ENCODE data around the gene FNDC3B.

Gene FNDC3B

GRCh38 chr3:172370419-172370818 lies 331.0 kb downstream of the FNDC3B start:
- Histone ChIP-seq H3K9me3 (ENCODE audit: control insufficient read depth in 2 of 2, low read length in 2 of 2) (no peaks in the 10 kb centered on the region), H3K4me1 (ENCODE audit: control insufficient read depth in 2 of 2, insufficient read depth in 2 of 2, low read length in 2 of 2) (no peaks in the 10 kb centered on the region), H3K36me3 (ENCODE audit: control insufficient read depth in 2 of 2, insufficient read depth in 2 of 2, low read length in 2 of 2) (peaks cover 29 to 32% of the 10 kb centered on the region in 2 donors), H3K27me3 (ENCODE audit: control insufficient read depth in 2 of 2, insufficient read depth in 2 of 2, low read length in 2 of 2) (no peaks in the 10 kb centered on the region), H3K4me3 (ENCODE audit: low read length in 2 of 2) (no peak overlapping the region), H3K9ac (ENCODE audit: low read depth in 1 of 2, low read length in 2 of 2) (no peak overlapping the region), H3K27ac (ENCODE audit: low read depth in 2 of 2, low read length in 2 of 2) (no peak overlapping the region)

DNA sequence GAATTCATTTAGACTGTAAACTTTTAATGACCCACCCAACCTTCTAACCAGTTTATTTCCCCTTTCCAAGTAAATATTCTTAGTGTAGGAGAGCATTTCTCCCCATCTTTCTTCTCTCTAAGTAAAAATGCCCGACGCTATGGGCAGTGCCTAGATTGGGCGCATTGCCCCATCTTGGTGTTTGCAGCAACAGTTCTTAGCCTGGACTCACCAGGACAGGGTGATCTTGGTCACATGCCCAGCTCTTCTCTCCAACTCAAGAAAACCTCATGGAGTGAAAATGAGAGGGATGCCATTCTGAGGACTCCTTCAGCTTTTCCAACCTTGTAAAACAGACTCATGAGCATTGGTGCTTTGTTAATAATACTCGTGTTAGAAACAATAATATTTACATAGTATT lies 332.2 kb downstream of the FNDC3B start:
- no peaks in the 10 kb centered on the region for H3K9me3 ChIP-seq (ENCODE audit: control insufficient read depth in 2 of 2, low read length in 2 of 2)
- H3K36me3 ChIP-seq (ENCODE audit: control insufficient read depth in 2 of 2, insufficient read depth in 2 of 2, low read length in 2 of 2): peaks cover 28 to 35% of the 10 kb centered on the region in 2 donors
- no peak overlapping the region for H3K27ac ChIP-seq (ENCODE audit: low read depth in 2 of 2, low read length in 2 of 2)
- no peaks in the 10 kb centered on the region for H3K4me1 ChIP-seq (ENCODE audit: control insufficient read depth in 2 of 2, insufficient read depth in 2 of 2, low read length in 2 of 2)
- no peak overlapping the region for H3K4me3 ChIP-seq (ENCODE audit: low read length in 2 of 2)
- no peaks in the 10 kb centered on the region for H3K27me3 ChIP-seq (ENCODE audit: control insufficient read depth in 2 of 2, insufficient read depth in 2 of 2, low read length in 2 of 2)
- no peak overlapping the region for H3K9ac ChIP-seq (ENCODE audit: low read depth in 1 of 2, low read length in 2 of 2)

DNA sequence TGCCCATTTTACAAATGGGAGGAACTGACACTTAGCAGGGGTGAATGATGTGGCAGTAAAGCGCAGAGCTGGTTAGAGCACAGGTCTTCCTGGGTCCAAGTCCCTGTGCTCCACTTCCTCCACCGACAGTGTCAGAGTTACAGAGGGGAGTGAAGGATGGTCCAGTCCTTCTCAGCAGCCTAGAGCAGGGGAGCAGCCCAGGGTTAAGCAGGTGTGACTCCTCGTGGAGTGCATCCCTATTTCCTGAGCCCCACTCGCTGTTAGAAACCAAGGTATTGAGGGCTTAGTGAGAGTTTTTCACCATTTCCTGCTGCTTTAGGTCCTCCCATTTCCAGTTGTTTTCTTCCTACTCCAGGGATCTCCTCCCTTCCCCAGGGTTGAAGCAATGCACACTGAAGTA lies 333.5 kb downstream of the FNDC3B start:
- Histone ChIP-seq H3K9ac (ENCODE audit: low read depth in 1 of 2, low read length in 2 of 2) (no peak overlapping the region), H3K36me3 (ENCODE audit: control insufficient read depth in 2 of 2, insufficient read depth in 2 of 2, low read length in 2 of 2) (peaks cover 30 to 32% of the 10 kb centered on the region in 2 donors), H3K27me3 (ENCODE audit: control insufficient read depth in 2 of 2, insufficient read depth in 2 of 2, low read length in 2 of 2) (no peaks in the 10 kb centered on the region), H3K27ac (ENCODE audit: low read depth in 2 of 2, low read length in 2 of 2) (no peak overlapping the region), H3K4me3 (ENCODE audit: low read length in 2 of 2) (no peak overlapping the region), H3K4me1 (ENCODE audit: control insufficient read depth in 2 of 2, insufficient read depth in 2 of 2, low read length in 2 of 2) (no peaks in the 10 kb centered on the region), H3K9me3 (ENCODE audit: control insufficient read depth in 2 of 2, low read length in 2 of 2) (no peaks in the 10 kb centered on the region)

DNA sequence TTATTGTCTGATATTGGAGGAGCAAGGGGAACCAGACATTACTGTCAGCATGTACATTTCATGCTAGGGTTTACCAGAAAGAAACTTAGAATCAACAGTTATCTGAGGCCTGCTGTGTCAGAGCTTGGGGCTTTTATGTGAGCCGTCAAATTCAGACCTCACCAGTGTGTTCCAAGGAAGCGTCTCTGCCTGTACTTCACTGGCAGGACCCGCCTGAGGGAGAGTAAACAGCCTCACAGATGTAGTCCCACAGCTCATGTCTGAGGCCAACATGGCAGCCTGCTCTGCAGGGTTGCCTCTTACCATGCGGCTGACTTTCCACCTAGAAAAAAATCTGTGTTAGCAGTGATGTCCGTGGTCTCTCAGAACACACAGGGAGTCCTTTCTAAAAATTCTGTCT lies 334.5 kb downstream of the FNDC3B start:
- no peaks in the 10 kb centered on the region for H3K4me1 ChIP-seq (ENCODE audit: control insufficient read depth in 2 of 2, insufficient read depth in 2 of 2, low read length in 2 of 2)

GRCh38 chr3:172375206-172375850 lies 335.9 kb downstream of the FNDC3B start:
- Histone ChIP-seq H3K27me3 (ENCODE audit: control insufficient read depth in 2 of 2, insufficient read depth in 2 of 2, low read length in 2 of 2) (no peaks in the 10 kb centered on the region), H3K9ac (ENCODE audit: low read depth in 1 of 2, low read length in 2 of 2) (no peak overlapping the region), H3K9me3 (ENCODE audit: control insufficient read depth in 2 of 2, low read length in 2 of 2) (no peaks in the 10 kb centered on the region), H3K27ac (ENCODE audit: low read depth in 2 of 2, low read length in 2 of 2) (no peak overlapping the region), H3K4me1 (ENCODE audit: control insufficient read depth in 2 of 2, insufficient read depth in 2 of 2, low read length in 2 of 2) (no peaks in the 10 kb centered on the region), H3K4me3 (ENCODE audit: low read length in 2 of 2) (no peak overlapping the region), H3K36me3 (ENCODE audit: control insufficient read depth in 2 of 2, insufficient read depth in 2 of 2, low read length in 2 of 2) (peaks cover 50 to 51% of the 10 kb centered on the region in 2 donors)

More for the DNA sequence above, 334.5 kb downstream of the FNDC3B start:
- no peaks in the 10 kb centered on the region for H3K27me3 ChIP-seq (ENCODE audit: control insufficient read depth in 2 of 2, insufficient read depth in 2 of 2, low read length in 2 of 2)
- H3K4me3 ChIP-seq (ENCODE audit: low read length in 2 of 2): no peak overlapping the region
- no peak overlapping the region for H3K27ac ChIP-seq (ENCODE audit: low read depth in 2 of 2, low read length in 2 of 2)
- H3K9me3 ChIP-seq (ENCODE audit: control insufficient read depth in 2 of 2, low read length in 2 of 2): no peaks in the 10 kb centered on the region
- H3K9ac ChIP-seq (ENCODE audit: low read depth in 1 of 2, low read length in 2 of 2): no peak overlapping the region
- peaks cover 40 to 42% of the 10 kb centered on the region in 2 donors for H3K36me3 ChIP-seq (ENCODE audit: control insufficient read depth in 2 of 2, insufficient read depth in 2 of 2, low read length in 2 of 2)

GRCh38 chr3:172376402-172376801 lies 337.0 kb downstream of the FNDC3B start:
- Histone ChIP-seq H3K27me3 (ENCODE audit: control insufficient read depth in 2 of 2, insufficient read depth in 2 of 2, low read length in 2 of 2) (no peaks in the 10 kb centered on the region), H3K9ac (ENCODE audit: low read depth in 1 of 2, low read length in 2 of 2) (no peak overlapping the region), H3K4me3 (ENCODE audit: low read length in 2 of 2) (no peak overlapping the region), H3K4me1 (ENCODE audit: control insufficient read depth in 2 of 2, insufficient read depth in 2 of 2, low read length in 2 of 2) (no peaks in the 10 kb centered on the region), H3K27ac (ENCODE audit: low read depth in 2 of 2, low read length in 2 of 2) (no peak overlapping the region), H3K9me3 (ENCODE audit: control insufficient read depth in 2 of 2, low read length in 2 of 2) (no peaks in the 10 kb centered on the region), H3K36me3 (ENCODE audit: control insufficient read depth in 2 of 2, insufficient read depth in 2 of 2, low read length in 2 of 2) (peaks cover 53 to 55% of the 10 kb centered on the region in 2 donors)

DNA sequence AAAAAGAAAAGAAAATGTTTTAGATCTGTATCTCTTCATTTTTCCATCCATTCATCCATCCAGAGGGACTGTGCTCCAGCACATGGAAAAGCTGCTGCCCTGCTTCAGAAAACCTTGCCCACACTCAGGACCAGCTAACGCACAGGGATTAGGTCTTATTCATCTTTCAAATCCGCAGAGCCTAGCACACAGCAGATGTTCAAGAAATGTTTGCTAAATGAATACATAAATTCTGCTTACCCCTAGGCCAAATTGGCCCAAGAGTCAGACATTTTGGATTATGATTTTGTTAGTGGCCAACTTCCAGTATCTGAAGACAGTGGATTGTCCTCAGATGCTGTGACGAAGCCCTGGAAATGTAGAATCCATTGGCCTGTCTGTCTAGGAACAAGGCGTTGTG lies 337.5 kb downstream of the FNDC3B start:
- Histone ChIP-seq H3K36me3 (ENCODE audit: control insufficient read depth in 2 of 2, insufficient read depth in 2 of 2, low read length in 2 of 2) (peaks cover 51 to 55% of the 10 kb centered on the region in 2 donors), H3K27ac (ENCODE audit: low read depth in 2 of 2, low read length in 2 of 2) (no peak overlapping the region), H3K9me3 (ENCODE audit: control insufficient read depth in 2 of 2, low read length in 2 of 2) (no peaks in the 10 kb centered on the region), H3K9ac (ENCODE audit: low read depth in 1 of 2, low read length in 2 of 2) (no peak overlapping the region), H3K27me3 (ENCODE audit: control insufficient read depth in 2 of 2, insufficient read depth in 2 of 2, low read length in 2 of 2) (no peaks in the 10 kb centered on the region), H3K4me1 (ENCODE audit: control insufficient read depth in 2 of 2, insufficient read depth in 2 of 2, low read length in 2 of 2) (no peaks in the 10 kb centered on the region), H3K4me3 (ENCODE audit: low read length in 2 of 2) (no peak overlapping the region)

GRCh38 chr3:172378439-172378838 lies 339.1 kb downstream of the FNDC3B start:
- Histone ChIP-seq H3K9ac (ENCODE audit: low read depth in 1 of 2, low read length in 2 of 2) (no peak overlapping the region), H3K4me3 (ENCODE audit: low read length in 2 of 2) (no peak overlapping the region), H3K36me3 (ENCODE audit: control insufficient read depth in 2 of 2, insufficient read depth in 2 of 2, low read length in 2 of 2) (peaks cover 43 to 46% of the 10 kb centered on the region in 2 donors), H3K27ac (ENCODE audit: low read depth in 2 of 2, low read length in 2 of 2) (no peak overlapping the region), H3K9me3 (ENCODE audit: control insufficient read depth in 2 of 2, low read length in 2 of 2) (no peaks in the 10 kb centered on the region), H3K4me1 (ENCODE audit: control insufficient read depth in 2 of 2, insufficient read depth in 2 of 2, low read length in 2 of 2) (no peaks in the 10 kb centered on the region), H3K27me3 (ENCODE audit: control insufficient read depth in 2 of 2, insufficient read depth in 2 of 2, low read length in 2 of 2) (no peaks in the 10 kb centered on the region)

DNA sequence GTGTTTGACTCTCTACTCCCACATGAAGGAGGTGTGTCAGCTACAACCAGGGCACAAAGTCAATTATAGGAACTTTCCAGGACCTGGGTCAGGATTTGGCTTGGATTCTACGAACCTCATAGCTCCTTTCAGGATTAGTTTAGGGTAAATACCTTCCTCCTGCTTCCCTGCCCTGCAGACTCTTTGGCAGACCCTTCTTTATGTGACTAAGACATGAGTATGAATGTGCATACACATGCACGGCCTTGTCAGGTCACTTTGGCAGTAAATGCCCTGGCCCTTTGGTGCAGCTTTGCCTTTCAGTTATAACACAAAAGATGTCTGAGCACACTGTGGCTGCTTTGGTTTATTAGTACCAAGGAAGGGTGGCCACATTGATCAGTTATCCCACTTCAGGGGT lies 340.0 kb downstream of the FNDC3B start:
- Histone ChIP-seq H3K27me3 (ENCODE audit: control insufficient read depth in 2 of 2, insufficient read depth in 2 of 2, low read length in 2 of 2) (no peaks in the 10 kb centered on the region), H3K36me3 (ENCODE audit: control insufficient read depth in 2 of 2, insufficient read depth in 2 of 2, low read length in 2 of 2) (peaks cover 41 to 44% of the 10 kb centered on the region in 2 donors), H3K4me1 (ENCODE audit: control insufficient read depth in 2 of 2, insufficient read depth in 2 of 2, low read length in 2 of 2) (no peaks in the 10 kb centered on the region), H3K27ac (ENCODE audit: low read depth in 2 of 2, low read length in 2 of 2) (no peak overlapping the region), H3K9me3 (ENCODE audit: control insufficient read depth in 2 of 2, low read length in 2 of 2) (no peaks in the 10 kb centered on the region), H3K9ac (ENCODE audit: low read depth in 1 of 2, low read length in 2 of 2) (no peak overlapping the region), H3K4me3 (ENCODE audit: low read length in 2 of 2) (no peak overlapping the region)

DNA sequence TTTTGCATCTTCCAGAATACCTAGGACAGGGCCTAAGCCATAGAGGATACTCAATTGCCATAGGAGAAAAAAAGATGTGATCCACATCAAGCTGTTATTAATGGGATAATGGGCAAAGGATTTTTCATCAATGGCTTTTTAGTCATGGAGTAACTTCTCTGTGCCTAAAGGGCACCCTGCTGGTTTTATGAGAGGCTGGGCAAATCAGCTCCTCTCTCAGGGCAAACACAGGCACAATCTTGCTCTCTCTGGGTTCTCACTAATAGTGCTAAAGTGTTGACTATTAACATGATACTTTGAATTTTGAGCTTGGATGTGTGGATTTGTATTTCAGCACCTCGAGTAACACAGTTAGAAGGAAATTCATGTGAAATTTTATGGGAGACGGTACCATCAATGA lies 341.3 kb downstream of the FNDC3B start:
- H3K9me3 ChIP-seq (ENCODE audit: control insufficient read depth in 2 of 2, low read length in 2 of 2): no peaks in the 10 kb centered on the region
- peaks cover 41 to 44% of the 10 kb centered on the region in 2 donors for H3K36me3 ChIP-seq (ENCODE audit: control insufficient read depth in 2 of 2, insufficient read depth in 2 of 2, low read length in 2 of 2)
- no peaks in the 10 kb centered on the region for H3K27me3 ChIP-seq (ENCODE audit: control insufficient read depth in 2 of 2, insufficient read depth in 2 of 2, low read length in 2 of 2)
- H3K9ac ChIP-seq (ENCODE audit: low read depth in 1 of 2, low read length in 2 of 2): no peak overlapping the region
- no peaks in the 10 kb centered on the region for H3K4me1 ChIP-seq (ENCODE audit: control insufficient read depth in 2 of 2, insufficient read depth in 2 of 2, low read length in 2 of 2)
- H3K4me3 ChIP-seq (ENCODE audit: low read length in 2 of 2): no peak overlapping the region
- H3K27ac ChIP-seq (ENCODE audit: low read depth in 2 of 2, low read length in 2 of 2): no peak overlapping the region
